PC-3 (cell line): Measurements from ENCODE around the gene PSMD6.

Experiments used
- EZH2 ChIP-seq: fragments of 300-600 bp; sonication (generic); IDR thresholded peaks from one replicate; pipeline ENCODE4 v1.6.1; 2017; ENCODE audit warnings: antibody characterized with exemption, mild to moderate bottlenecking, low read length; ENCODE audit not compliant: unreplicated experiment
- EZH2phosphoT487 ChIP-seq: fragments of 300-600 bp; sonication (generic); IDR thresholded peaks from 2 replicates; pipeline ENCODE4 v1.6.1; 2018; ENCODE audit warnings: mild to moderate bottlenecking, antibody characterized with exemption, low read length, borderline replicate concordance
- TF ChIP-seq, protein P1 (sequence below): fragments of 300-600 bp; sonication (generic); conservative IDR thresholded peaks from 2 replicates; pipeline ENCODE4 v1.5.1; 2017; ENCODE audit warnings: antibody characterized with exemption, low read depth, mild to moderate bottlenecking, low read length

DNA sequence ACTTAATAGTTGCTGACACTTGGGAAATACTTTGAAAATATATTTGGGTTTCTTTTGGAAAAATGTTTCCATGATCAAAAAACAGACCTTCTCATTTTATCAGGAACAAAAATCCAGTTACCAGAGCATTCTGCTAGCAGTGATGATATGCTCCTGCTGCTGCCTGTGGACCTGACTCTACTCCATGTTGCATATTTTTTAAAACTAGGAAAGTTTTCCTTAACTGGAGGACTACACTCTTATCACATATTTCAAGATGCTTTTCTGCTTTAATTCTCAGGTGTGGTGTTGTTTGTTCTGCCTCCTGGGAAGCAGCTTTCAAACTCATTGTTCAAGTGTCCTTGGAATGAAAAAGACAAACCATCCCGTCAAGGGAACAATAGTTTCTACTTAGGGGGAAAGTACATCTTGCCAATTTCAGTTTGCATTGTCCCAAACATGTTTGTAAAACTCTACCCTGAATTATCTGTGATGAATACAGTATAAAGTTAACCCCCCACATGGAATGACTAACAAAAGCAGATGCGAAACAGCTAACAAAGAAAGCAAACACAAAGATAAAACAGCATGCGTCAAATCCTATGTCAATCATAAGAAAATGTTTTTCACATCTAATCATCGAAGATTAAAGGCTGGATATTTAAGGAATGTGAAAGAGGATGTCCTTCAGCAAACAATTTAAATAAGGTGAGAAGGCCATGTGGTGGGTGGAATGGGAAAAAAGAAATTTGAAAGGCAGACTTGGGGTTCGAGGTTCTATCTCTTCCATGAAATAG lies 40.1 kb upstream of the PSMD6 start:
- TF ChIP-seq, protein P1, sequence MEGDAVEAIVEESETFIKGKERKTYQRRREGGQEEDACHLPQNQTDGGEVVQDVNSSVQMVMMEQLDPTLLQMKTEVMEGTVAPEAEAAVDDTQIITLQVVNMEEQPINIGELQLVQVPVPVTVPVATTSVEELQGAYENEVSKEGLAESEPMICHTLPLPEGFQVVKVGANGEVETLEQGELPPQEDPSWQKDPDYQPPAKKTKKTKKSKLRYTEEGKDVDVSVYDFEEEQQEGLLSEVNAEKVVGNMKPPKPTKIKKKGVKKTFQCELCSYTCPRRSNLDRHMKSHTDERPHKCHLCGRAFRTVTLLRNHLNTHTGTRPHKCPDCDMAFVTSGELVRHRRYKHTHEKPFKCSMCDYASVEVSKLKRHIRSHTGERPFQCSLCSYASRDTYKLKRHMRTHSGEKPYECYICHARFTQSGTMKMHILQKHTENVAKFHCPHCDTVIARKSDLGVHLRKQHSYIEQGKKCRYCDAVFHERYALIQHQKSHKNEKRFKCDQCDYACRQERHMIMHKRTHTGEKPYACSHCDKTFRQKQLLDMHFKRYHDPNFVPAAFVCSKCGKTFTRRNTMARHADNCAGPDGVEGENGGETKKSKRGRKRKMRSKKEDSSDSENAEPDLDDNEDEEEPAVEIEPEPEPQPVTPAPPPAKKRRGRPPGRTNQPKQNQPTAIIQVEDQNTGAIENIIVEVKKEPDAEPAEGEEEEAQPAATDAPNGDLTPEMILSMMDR = no peak
- TF ChIP-seq EZH2 (no peak), EZH2phosphoT487 (no peak)
